HL-60 (cell line): Measurements from ENCODE around the gene PAX5.

Experiments
- DNase-seq, 2 experiments: peaks; one replicate each; pipeline ENCODE4 v3.0.0-alpha.2; 2010 to 2020; ENCODE audit warnings: low read depth in 1 of 2, low spot score in 1 of 2
- H3K27ac ChIP-seq: fragments of 250-450 bp; sonication (Bioruptor Pico); replicated peaks from 2 replicates; pipeline ENCODE4 v1.5.1; 2020; ENCODE audit warnings: mild to moderate bottlenecking, moderate library complexity
- H3K27me3 ChIP-seq: fragments of 250-450 bp; sonication (Bioruptor Pico); 2 replicates; pipeline ENCODE4 v1.5.1; 2021; ENCODE audit warnings: mild to moderate bottlenecking, moderate library complexity; ENCODE audit not compliant: insufficient read depth, poor library complexity, severe bottlenecking
- H3K4me3 ChIP-seq: replicated peaks from 2 replicates; pipeline ENCODE4 v1.5.1; 2011; ENCODE audit warnings: mild to moderate bottlenecking, control low read depth, low read length; ENCODE audit not compliant: insufficient read depth
- GABPA ChIP-seq: IDR thresholded peaks from 2 replicates; pipeline ENCODE4 v1.6.1; 2012; ENCODE audit warnings: low read depth
- POLR2AphosphoS5 ChIP-seq: IDR thresholded peaks from 2 replicates; pipeline ENCODE4 v1.6.1; 2012; ENCODE audit warnings: low read depth
- SPI1 ChIP-seq: IDR thresholded peaks from 2 replicates; pipeline ENCODE4 v1.6.1; 2012; ENCODE audit warnings: low read depth, mild to moderate bottlenecking, borderline replicate concordance
- TF ChIP-seq, protein P1 (sequence below): IDR thresholded peaks from one replicate; pipeline ENCODE4 v1.5.1; 2011; ENCODE audit warnings: low read length, control low read depth, inconsistent platforms; ENCODE audit not compliant: insufficient read depth
- TF ChIP-seq, protein P2 (sequence below): IDR thresholded peaks from 2 replicates; pipeline ENCODE4 v1.6.1; 2012; ENCODE audit warnings: low read depth; ENCODE audit not compliant: insufficient replicate concordance

The PAX5 gene

GRCh38 chr9:36858805-36859375 is 175.2 kb downstream of the PAX5 start:
- DNase-seq = no peak
- TF ChIP-seq, protein P1, sequence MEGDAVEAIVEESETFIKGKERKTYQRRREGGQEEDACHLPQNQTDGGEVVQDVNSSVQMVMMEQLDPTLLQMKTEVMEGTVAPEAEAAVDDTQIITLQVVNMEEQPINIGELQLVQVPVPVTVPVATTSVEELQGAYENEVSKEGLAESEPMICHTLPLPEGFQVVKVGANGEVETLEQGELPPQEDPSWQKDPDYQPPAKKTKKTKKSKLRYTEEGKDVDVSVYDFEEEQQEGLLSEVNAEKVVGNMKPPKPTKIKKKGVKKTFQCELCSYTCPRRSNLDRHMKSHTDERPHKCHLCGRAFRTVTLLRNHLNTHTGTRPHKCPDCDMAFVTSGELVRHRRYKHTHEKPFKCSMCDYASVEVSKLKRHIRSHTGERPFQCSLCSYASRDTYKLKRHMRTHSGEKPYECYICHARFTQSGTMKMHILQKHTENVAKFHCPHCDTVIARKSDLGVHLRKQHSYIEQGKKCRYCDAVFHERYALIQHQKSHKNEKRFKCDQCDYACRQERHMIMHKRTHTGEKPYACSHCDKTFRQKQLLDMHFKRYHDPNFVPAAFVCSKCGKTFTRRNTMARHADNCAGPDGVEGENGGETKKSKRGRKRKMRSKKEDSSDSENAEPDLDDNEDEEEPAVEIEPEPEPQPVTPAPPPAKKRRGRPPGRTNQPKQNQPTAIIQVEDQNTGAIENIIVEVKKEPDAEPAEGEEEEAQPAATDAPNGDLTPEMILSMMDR = no peak
- TF ChIP-seq POLR2AphosphoS5 (no peak), SPI1 (no peak), GABPA (no peak)
- TF ChIP-seq, protein P2, sequence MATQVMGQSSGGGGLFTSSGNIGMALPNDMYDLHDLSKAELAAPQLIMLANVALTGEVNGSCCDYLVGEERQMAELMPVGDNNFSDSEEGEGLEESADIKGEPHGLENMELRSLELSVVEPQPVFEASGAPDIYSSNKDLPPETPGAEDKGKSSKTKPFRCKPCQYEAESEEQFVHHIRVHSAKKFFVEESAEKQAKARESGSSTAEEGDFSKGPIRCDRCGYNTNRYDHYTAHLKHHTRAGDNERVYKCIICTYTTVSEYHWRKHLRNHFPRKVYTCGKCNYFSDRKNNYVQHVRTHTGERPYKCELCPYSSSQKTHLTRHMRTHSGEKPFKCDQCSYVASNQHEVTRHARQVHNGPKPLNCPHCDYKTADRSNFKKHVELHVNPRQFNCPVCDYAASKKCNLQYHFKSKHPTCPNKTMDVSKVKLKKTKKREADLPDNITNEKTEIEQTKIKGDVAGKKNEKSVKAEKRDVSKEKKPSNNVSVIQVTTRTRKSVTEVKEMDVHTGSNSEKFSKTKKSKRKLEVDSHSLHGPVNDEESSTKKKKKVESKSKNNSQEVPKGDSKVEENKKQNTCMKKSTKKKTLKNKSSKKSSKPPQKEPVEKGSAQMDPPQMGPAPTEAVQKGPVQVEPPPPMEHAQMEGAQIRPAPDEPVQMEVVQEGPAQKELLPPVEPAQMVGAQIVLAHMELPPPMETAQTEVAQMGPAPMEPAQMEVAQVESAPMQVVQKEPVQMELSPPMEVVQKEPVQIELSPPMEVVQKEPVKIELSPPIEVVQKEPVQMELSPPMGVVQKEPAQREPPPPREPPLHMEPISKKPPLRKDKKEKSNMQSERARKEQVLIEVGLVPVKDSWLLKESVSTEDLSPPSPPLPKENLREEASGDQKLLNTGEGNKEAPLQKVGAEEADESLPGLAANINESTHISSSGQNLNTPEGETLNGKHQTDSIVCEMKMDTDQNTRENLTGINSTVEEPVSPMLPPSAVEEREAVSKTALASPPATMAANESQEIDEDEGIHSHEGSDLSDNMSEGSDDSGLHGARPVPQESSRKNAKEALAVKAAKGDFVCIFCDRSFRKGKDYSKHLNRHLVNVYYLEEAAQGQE = no peak
- no peaks in the 10 kb centered on the region for H3K27me3 ChIP-seq

GRCh38 chr9:36855448-36856315 is 178.4 kb downstream of the PAX5 start:
- Histone ChIP-seq H3K27me3 (no peaks in the 10 kb centered on the region), H3K27ac (no peak overlapping the region), H3K4me3 (no peak overlapping the region)
- DNase-seq = peak; percentile 10 to 52
- TF ChIP-seq SPI1 (no peak), GABPA (no peak), POLR2AphosphoS5 (no peak)
- TF ChIP-seq, protein P1 = peak; percentile 60
- TF ChIP-seq, protein P2 = no peak

More at GRCh38 chr9:36858805-36859375, 175.2 kb downstream of the PAX5 start:
- H3K27ac ChIP-seq = no peak overlapping the region
- H3K4me3 ChIP-seq = no peak overlapping the region

DNA sequence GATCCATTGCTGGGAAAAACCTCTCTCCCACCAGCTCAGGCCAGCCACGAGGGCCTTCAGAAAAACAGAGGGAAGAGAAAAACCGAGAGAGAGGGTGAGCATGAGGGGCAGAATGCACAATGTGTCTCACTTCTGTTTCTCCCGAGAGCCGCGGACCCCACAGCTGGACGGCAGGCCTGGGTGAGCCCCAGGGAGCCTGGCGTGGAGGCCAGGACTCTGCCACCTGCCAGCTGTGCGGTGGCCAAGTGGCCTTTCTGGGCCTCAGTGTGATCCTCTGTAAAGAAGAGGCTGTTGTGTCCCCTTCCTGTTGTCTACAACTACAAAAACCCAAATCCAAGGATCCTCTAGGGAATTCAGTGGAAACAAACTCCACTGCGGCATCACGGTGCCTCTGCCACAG is 179.3 kb downstream of the PAX5 start:
- no peak for DNase-seq
- Histone ChIP-seq H3K27ac (no peak overlapping the region), H3K27me3 (no peaks in the 10 kb centered on the region), H3K4me3 (no peak overlapping the region)
- TF ChIP-seq, protein P2 = no peak
- TF ChIP-seq GABPA = no peak
- TF ChIP-seq, protein P1 = no peak
- TF ChIP-seq SPI1 = no peak
- no peak for TF ChIP-seq POLR2AphosphoS5
